Measurements from ENCODE around the gene HCN4.

HCN4 gene

DNA sequence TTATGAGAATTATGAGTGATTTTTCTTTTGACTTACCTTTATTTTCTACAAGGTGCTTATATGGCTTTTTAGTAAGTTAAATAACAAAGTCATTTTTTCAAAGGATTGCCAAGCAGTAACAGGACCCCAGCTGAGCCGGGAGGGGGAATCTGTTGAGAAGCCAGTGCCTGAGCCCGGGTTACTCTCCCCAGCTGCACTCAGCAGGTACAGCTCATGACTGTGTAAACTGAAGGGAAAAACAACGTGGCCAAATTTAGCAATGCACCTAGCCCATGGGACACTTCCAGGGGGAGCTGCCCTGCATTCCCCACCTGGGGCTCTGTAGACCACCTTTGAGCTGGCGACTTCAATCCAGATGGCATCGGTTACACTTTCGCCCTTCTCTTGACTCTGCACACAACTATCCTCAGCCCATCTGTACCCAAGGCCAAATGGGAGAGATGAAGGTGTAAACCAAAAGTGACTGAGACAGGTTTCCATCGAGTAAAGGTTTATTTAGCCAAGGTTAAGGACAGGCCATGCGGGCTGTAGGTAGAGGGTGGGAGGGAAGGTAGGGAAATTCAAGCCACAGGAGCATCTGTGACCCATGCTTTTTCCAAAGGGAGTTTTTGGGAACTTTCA lies 18.2 kb upstream of the HCN4 start:
- no peak overlapping the region for H3K27ac ChIP-seq
- TF ChIP-seq, protein P1, sequence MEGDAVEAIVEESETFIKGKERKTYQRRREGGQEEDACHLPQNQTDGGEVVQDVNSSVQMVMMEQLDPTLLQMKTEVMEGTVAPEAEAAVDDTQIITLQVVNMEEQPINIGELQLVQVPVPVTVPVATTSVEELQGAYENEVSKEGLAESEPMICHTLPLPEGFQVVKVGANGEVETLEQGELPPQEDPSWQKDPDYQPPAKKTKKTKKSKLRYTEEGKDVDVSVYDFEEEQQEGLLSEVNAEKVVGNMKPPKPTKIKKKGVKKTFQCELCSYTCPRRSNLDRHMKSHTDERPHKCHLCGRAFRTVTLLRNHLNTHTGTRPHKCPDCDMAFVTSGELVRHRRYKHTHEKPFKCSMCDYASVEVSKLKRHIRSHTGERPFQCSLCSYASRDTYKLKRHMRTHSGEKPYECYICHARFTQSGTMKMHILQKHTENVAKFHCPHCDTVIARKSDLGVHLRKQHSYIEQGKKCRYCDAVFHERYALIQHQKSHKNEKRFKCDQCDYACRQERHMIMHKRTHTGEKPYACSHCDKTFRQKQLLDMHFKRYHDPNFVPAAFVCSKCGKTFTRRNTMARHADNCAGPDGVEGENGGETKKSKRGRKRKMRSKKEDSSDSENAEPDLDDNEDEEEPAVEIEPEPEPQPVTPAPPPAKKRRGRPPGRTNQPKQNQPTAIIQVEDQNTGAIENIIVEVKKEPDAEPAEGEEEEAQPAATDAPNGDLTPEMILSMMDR (conservative IDR thresholded peaks at IDR 0.05), result no peak

DNA sequence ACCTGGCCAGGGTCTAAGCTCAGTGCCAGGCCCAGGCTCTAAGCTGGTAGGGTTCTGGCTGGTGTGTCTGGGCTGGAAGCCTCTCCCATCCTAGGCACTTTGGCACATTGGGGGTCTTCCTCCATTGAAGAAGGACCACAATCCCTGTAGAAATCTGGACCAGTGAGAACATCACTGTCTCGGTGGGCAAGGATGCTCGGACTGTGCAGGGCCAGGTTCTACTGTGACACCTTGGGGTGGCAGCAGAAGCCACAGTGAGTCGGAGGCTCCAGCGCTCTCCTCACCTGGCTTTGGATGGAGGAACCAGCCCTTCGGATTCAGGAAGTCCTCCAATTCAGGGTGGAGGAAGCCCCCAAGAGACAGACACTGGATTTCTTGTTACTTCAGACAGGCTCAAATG lies 17.5 kb upstream of the HCN4 start:
- no peak overlapping the region for H3K27ac ChIP-seq
- TF ChIP-seq, protein P1 (conservative IDR thresholded peaks at IDR 0.05), result no peak

DNA sequence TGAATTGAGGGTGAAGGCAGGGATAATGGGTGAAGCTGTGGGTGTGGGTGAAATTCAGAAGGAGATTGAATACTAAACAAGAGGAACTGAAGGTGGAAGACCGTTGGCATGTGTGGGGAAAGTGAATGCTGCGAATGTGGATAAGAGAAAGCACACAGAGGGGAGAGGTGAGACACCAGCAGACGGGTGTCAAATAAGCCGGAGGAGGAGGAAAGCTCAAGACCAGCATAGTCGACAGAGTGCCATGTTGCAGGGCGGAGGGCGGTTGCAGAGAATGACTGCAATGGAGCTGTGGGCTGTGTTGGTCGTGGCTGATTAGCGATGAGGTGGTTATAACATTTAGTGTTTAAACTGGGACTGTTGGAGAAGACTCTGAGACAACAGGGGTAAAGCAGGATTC lies 16.4 kb upstream of the HCN4 start:
- TF ChIP-seq, protein P1 (conservative IDR thresholded peaks at IDR 0.05), result no peak
- no peak overlapping the region for H3K27ac ChIP-seq

DNA sequence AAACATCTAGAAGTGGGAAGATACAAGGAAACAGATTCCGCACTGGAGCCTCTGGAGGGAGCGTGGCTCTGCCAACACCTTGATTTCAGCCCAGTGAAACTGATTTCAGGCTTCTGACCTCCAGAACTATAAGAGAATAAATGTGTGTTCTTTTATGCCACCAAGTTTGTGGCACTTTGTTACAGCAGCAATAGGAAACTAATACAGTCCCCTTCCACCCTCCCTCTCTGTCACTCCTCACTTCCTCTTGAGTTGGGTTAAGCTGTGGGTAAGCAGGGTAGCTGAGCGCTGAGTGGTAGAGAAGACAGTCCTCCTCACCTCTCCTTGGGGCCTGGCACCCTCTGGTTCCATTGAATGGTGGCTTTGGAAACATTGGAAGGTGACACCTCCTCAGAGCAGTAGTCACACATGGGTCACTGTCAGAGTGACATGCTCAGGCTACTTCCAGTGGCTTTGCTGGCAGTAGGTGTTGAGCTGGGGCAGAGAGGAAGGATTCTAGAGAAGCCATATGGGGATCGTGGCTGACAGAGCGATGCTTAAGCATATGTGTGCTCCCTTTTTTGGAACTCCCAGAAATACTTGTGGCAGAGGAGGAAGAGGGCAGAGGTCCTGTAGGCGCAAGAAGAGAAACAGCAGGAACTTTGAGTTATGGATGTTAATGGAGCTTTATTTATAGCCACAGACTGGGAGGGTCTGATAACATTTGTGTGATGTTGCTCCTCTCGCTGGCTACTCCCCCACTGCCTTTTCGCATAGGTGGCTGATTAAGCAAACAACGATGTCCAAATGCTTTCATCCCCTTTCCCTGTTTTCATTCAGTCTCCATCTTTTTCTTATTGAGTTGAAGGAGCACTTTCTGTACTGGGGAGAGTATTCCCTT lies 14.8 kb upstream of the HCN4 start:
- no peak overlapping the region for H3K27ac ChIP-seq
- TF ChIP-seq, protein P1 (conservative IDR thresholded peaks at IDR 0.05), result no peak

DNA sequence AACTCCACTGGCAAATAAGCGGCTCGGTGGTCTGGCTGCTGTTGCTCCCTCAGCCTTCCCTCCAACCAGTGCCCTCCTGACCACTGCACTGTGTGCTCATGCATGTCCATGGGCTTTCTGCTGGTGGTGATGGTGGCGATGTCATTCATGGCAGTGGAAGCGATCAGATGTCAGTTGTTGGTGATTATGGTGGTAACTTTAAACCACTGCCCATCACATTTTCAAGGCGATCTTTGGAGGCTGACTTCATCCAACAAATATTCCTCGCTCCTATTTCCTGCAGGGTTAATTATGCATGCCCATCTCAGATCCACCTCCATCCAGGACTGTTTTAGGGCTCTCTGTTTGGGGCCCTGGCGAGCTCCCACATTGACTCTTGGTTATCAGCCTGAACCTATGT lies 13.4 kb upstream of the HCN4 start:
- no peak overlapping the region for H3K27ac ChIP-seq
- TF ChIP-seq, protein P1 (conservative IDR thresholded peaks at IDR 0.05), result no peak

DNA sequence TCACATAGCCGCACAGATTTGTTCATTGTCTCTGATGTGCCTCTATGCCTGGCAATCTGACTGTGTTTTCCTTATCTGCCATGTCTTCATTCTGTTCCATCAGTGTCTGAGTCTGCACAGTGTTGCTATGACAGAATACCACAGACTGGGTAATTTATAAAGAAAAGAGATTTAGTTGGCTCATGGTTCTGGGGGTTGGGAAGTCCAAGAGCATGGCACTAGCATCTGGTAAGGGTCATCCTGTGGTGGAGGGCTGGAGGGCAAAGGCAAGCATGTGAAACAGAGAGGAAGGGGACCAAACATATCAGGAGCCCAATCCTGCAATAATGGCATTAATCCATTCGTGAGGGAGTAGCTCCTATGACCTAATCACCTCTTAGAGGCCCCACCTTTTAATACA lies 11.9 kb upstream of the HCN4 start:
- H3K27ac ChIP-seq, result peak overlapping the region; percentile 48
- TF ChIP-seq, protein P1 (conservative IDR thresholded peaks at IDR 0.05), result no peak

DNA sequence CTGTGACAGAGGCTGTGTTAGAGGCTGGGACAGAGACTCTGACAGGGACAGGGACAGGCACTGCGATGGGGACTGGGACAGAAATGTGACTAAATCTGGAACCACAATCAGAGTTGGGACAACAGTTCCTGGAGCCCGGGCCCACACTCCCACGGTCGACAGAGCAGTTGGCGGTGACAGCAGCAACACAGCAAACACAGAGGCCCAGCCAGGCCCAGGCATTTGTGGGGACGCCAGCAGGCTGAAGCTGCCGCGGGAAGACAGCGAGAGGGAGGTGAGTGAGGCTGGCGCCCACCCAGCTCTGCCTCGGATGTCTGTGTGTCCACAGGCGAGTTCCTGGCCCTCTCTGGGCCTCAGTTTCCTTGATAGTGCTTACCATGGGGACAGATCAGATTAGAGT lies 9.3 kb upstream of the HCN4 start:
- no peak overlapping the region for H3K27ac ChIP-seq
- TF ChIP-seq, protein P1 (conservative IDR thresholded peaks at IDR 0.05), result no peak
